GM21423 (cell line): ENCODE results near the gene SEMA5A.
"Not testable (repeated sequence)": the region's sequence is repeated elsewhere in the genome, so short reads cannot be mapped to it uniquely, and the experiment has no call there.

Experiments
- ATAC-seq: cut with Tn5 transposase; IDR thresholded peaks from one replicate; pipeline ENCODE4 v1.9.1; 2021; ENCODE audit warnings: mild to moderate bottlenecking, moderate library complexity; ENCODE audit not compliant: unreplicated experiment

Gene SEMA5A

GRCh38 chr5:9375756-9376155, 170.1 kb downstream of the SEMA5A start:
- no peak for ATAC-seq

GRCh38 chr5:9374025-9374424, 171.8 kb downstream of the SEMA5A start:
- no peak for ATAC-seq

- ATAC-seq = no peak
Measured at GRCh38 chr5:9373571-9373970, 172.3 kb downstream of the SEMA5A start.

- ATAC-seq = no peak
Measured at GRCh38 chr5:9370256-9370655, 175.6 kb downstream of the SEMA5A start.

- ATAC-seq = no peak
Measured at GRCh38 chr5:9365512-9365911, 180.4 kb downstream of the SEMA5A start.

GRCh38 chr5:9363449-9363848, 182.4 kb downstream of the SEMA5A start:
- ATAC-seq = no peak

- ATAC-seq = no peak
Measured at GRCh38 chr5:9363026-9363425, 182.8 kb downstream of the SEMA5A start.

- ATAC-seq = peak; percentile 47
Measured at GRCh38 chr5:9362600-9362999, 183.3 kb downstream of the SEMA5A start.

- ATAC-seq = peak; percentile 56
Measured at GRCh38 chr5:9361835-9362234, 184.0 kb downstream of the SEMA5A start.

- no peak for ATAC-seq
Measured at GRCh38 chr5:9358961-9359685, 186.8 kb downstream of the SEMA5A start.

GRCh38 chr5:9356351-9356825, 189.5 kb downstream of the SEMA5A start:
- ATAC-seq = no peak

GRCh38 chr5:9354336-9355081, 191.4 kb downstream of the SEMA5A start:
- no peak for ATAC-seq

- ATAC-seq = not testable (repeated sequence)
Measured at GRCh38 chr5:9353048-9353447, 192.8 kb downstream of the SEMA5A start.

- ATAC-seq = no peak
Measured at GRCh38 chr5:9351546-9351945, 194.3 kb downstream of the SEMA5A start.

GRCh38 chr5:9350301-9350797, 195.5 kb downstream of the SEMA5A start:
- no peak for ATAC-seq

- ATAC-seq = no peak
Measured at GRCh38 chr5:9348401-9348996, 197.4 kb downstream of the SEMA5A start.

- no peak for ATAC-seq
Measured at GRCh38 chr5:9347541-9348295, 198.2 kb downstream of the SEMA5A start.

- no peak for ATAC-seq
Measured at GRCh38 chr5:9347032-9347431, 198.8 kb downstream of the SEMA5A start.

GRCh38 chr5:9344751-9345240, 201.1 kb downstream of the SEMA5A start:
- ATAC-seq = no peak

- no peak for ATAC-seq
Measured at GRCh38 chr5:9343146-9343850, 202.6 kb downstream of the SEMA5A start.
